ENCODE measurements around the gene NOL4L. TPM values are rescaled to one million over a fixed set of nuclear protein-coding genes. Genes with fewer than 3 reads are reported as not detected.
A peak's percentile ranks its signal among the peaks of the same experiment; 100 is the strongest.

Gene NOL4L
- total and polyA plus RNA-seq, 4 donors = 7.9 to 20.6 (median 12.2) TPM

- Histone ChIP-seq H3K27ac (ENCODE audit: low read depth in 1 of 2, low read length in 1 of 2) (no peak overlapping the region), H3K4me1 (ENCODE audit: control insufficient read depth in 5 of 5, insufficient read depth in 5 of 5, low read length in 5 of 5) (peaks cover 0 to 4% (median 0%) of the 10 kb centered on the region in 5 donors), H3K36me3 (ENCODE audit: control insufficient read depth in 4 of 4, insufficient read depth in 4 of 4, low read length in 4 of 4) (peaks cover 25 to 79% (median 60%) of the 10 kb centered on the region in 4 donors), H3K4me3 (no peak overlapping the region), H3K9me3 (ENCODE audit: control insufficient read depth in 4 of 4, insufficient read depth in 3 of 4, low read length in 3 of 4) (peaks cover 0 to 2% (median 0%) of the 10 kb centered on the region in 4 donors), H3K9ac (ENCODE audit: insufficient read depth in 1 of 2, low read length in 2 of 2) (no peak overlapping the region), H3K27me3 (ENCODE audit: control insufficient read depth in 3 of 3, insufficient read depth in 3 of 3, low read length in 2 of 3) (no peaks in the 10 kb centered on the region)
- ATAC-seq (ENCODE audit: insufficient read depth, low FRiP score) = no peak
- no peak for DNase-seq
- no peak for TF ChIP-seq CTCF (IDR thresholded peaks at IDR 0.05; ENCODE audit: control extremely low read depth, extremely low read depth)
- 96 to 97% methylated on average over 12 of the region's 12 CpGs for WGBS, 2 donors
Measured at GRCh38 chr20:32435449-32436107, 149.6 kb downstream of the NOL4L start.

GRCh38 chr20:32434434-32434833, 150.7 kb downstream of the NOL4L start:
- no peak overlapping the region for H3K9ac ChIP-seq (ENCODE audit: insufficient read depth in 1 of 2, low read length in 2 of 2)
- H3K27me3 ChIP-seq (ENCODE audit: control insufficient read depth in 3 of 3, insufficient read depth in 3 of 3, low read length in 2 of 3) = no peaks in the 10 kb centered on the region
- H3K27ac ChIP-seq (ENCODE audit: low read depth in 1 of 2, low read length in 1 of 2) = no peak overlapping the region
- H3K4me3 ChIP-seq = no peak overlapping the region
- 91 to 94% methylated on average over 19 of the region's 19 CpGs for WGBS, 2 donors
- H3K36me3 ChIP-seq (ENCODE audit: control insufficient read depth in 4 of 4, insufficient read depth in 4 of 4, low read length in 4 of 4) = peaks cover 34 to 81% (median 63%) of the 10 kb centered on the region in 4 donors
- H3K4me1 ChIP-seq (ENCODE audit: control insufficient read depth in 5 of 5, insufficient read depth in 5 of 5, low read length in 5 of 5) = peaks cover 0 to 4% (median 0%) of the 10 kb centered on the region in 5 donors
- peaks cover 0 to 2% (median 0%) of the 10 kb centered on the region in 4 donors for H3K9me3 ChIP-seq (ENCODE audit: control insufficient read depth in 4 of 4, insufficient read depth in 3 of 4, low read length in 3 of 4)
- DNase-seq = no peak
- ATAC-seq (ENCODE audit: insufficient read depth, low FRiP score) = no peak
- no peak for TF ChIP-seq CTCF (IDR thresholded peaks at IDR 0.05; ENCODE audit: control extremely low read depth, extremely low read depth)

GRCh38 chr20:32433311-32434021, 151.7 kb downstream of the NOL4L start:
- TF ChIP-seq CTCF (IDR thresholded peaks at IDR 0.05; ENCODE audit: control extremely low read depth, extremely low read depth) = no peak
- ATAC-seq (ENCODE audit: insufficient read depth, low FRiP score) (no peak), DNase-seq (peak in 1 of 3 donors; percentile 27)
- Histone ChIP-seq H3K4me3 (no peak overlapping the region), H3K36me3 (ENCODE audit: control insufficient read depth in 4 of 4, insufficient read depth in 4 of 4, low read length in 4 of 4) (peaks cover 39 to 78% (median 64%) of the 10 kb centered on the region in 4 donors), H3K27me3 (ENCODE audit: control insufficient read depth in 3 of 3, insufficient read depth in 3 of 3, low read length in 2 of 3) (no peaks in the 10 kb centered on the region), H3K9ac (ENCODE audit: insufficient read depth in 1 of 2, low read length in 2 of 2) (no peak overlapping the region), H3K9me3 (ENCODE audit: control insufficient read depth in 4 of 4, insufficient read depth in 3 of 4, low read length in 3 of 4) (peaks cover 0 to 2% (median 0%) of the 10 kb centered on the region in 4 donors), H3K27ac (ENCODE audit: low read depth in 1 of 2, low read length in 1 of 2) (peak overlapping the region; percentile 28 to 54), H3K4me1 (ENCODE audit: control insufficient read depth in 5 of 5, insufficient read depth in 5 of 5, low read length in 5 of 5) (peaks cover 0 to 4% (median 0%) of the 10 kb centered on the region in 5 donors)
- 76 to 83% methylated on average over 20 of the region's 20 CpGs for WGBS, 2 donors

All from lung (tissue), 12 donors.